Fibroblast of skin of right quadriceps (primary cell): ENCODE measurements around the gene ACTRT2.

Experiments used
- DNase-seq: peaks from one replicate; pipeline ENCODE4 v3.0.0-alpha.2; 2013

The ACTRT2 gene

GRCh38 chr1:3033040-3033789 is 11.9 kb downstream of the ACTRT2 start:
- DNase-seq, result no peak

- DNase-seq, result no peak
These were observed 12.5 kb downstream of the ACTRT2 start for GRCh38 chr1:3033790-3034090.

- no peak for DNase-seq
These were observed 12.9 kb downstream of the ACTRT2 start for GRCh38 chr1:3034162-3034561.

GRCh38 chr1:3034728-3035562 is 13.7 kb downstream of the ACTRT2 start:
- no peak for DNase-seq

- no peak for DNase-seq
These were observed 14.5 kb downstream of the ACTRT2 start for GRCh38 chr1:3035563-3036446.

- no peak for DNase-seq
These were observed 15.4 kb downstream of the ACTRT2 start for GRCh38 chr1:3036447-3037280.

GRCh38 chr1:3037281-3038040 is 16.2 kb downstream of the ACTRT2 start:
- DNase-seq, result no peak

- no peak for DNase-seq
These were observed 16.9 kb downstream of the ACTRT2 start for GRCh38 chr1:3038113-3038551.

- no peak for DNase-seq
These were observed 17.4 kb downstream of the ACTRT2 start for GRCh38 chr1:3038571-3039181.

- no peak for DNase-seq
These were observed 18.7 kb downstream of the ACTRT2 start for GRCh38 chr1:3040004-3040403.

GRCh38 chr1:3042481-3042880 is 21.2 kb downstream of the ACTRT2 start:
- DNase-seq, result no peak

- no peak for DNase-seq
These were observed 27.9 kb downstream of the ACTRT2 start for GRCh38 chr1:3049164-3049563.

- no peak for DNase-seq
These were observed 28.6 kb downstream of the ACTRT2 start for GRCh38 chr1:3049905-3050304.

GRCh38 chr1:3050603-3051002 is 29.3 kb downstream of the ACTRT2 start:
- no peak for DNase-seq

- no peak for DNase-seq
These were observed 30.3 kb downstream of the ACTRT2 start for GRCh38 chr1:3051270-3052268.

- no peak for DNase-seq
These were observed 31.2 kb downstream of the ACTRT2 start for GRCh38 chr1:3052501-3052900.

- DNase-seq, result no peak
These were observed 32.2 kb downstream of the ACTRT2 start for GRCh38 chr1:3053366-3053980.

- DNase-seq, result no peak
These were observed 32.7 kb downstream of the ACTRT2 start for GRCh38 chr1:3053986-3054385.

- DNase-seq, result no peak
These were observed 33.2 kb downstream of the ACTRT2 start for GRCh38 chr1:3054474-3054873.
